ENCODE data around the gene LDHB. TPM values are rescaled to one million over a fixed set of nuclear protein-coding genes. Genes with fewer than 3 reads are reported as not detected.
A peak's percentile ranks its signal among the peaks of the same experiment; 100 is the strongest.
"Not testable (repeated sequence)": the region's sequence is repeated elsewhere in the genome, so short reads cannot be mapped to it uniquely, and the experiment has no call there.

The LDHB gene
- polyA plus RNA-seq, 3 donors from 2014 or later, result 224 to 398 (median 315) TPM

DNA sequence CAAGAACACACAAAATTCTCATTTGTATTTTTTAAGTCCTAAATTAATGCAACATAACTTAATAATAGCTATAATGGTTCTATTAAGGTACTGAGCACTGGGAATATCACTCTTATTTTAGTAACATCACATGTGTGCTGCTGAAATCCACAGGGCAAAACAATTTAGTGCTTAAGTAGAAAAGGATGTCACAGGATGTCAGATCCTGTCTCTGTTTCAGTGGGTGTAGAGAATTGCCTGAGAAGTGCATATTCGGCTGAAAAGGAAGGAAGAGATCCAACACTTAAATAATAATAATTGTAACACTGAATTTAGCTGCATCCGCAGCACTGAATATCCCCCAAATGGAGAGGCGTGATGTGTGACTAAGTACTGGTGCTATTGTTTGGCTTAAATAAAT, 8.6 kb downstream of the LDHB start:
- H3K27ac Mint-ChIP-seq, result no peak overlapping the region
- H3K9me3 Mint-ChIP-seq, result no peaks in the 10 kb centered on the region
- DNase-seq, result no peak
- H3K36me3 Mint-ChIP-seq, result peaks cover 39 to 55% (median 40%) of the 10 kb centered on the region in 3 donors
- no peak overlapping the region for H3K4me3 Mint-ChIP-seq
- H3K27me3 Mint-ChIP-seq (ENCODE audit: low read depth in 3 of 3), result no peaks in the 10 kb centered on the region
- peaks cover 0 to 18% of the 10 kb centered on the region in 2 donors for H3K4me1 Mint-ChIP-seq

- no peak for DNase-seq
- H3K4me1 Mint-ChIP-seq, result peaks cover 0 to 18% of the 10 kb centered on the region in 2 donors
- H3K27ac Mint-ChIP-seq, result no peak overlapping the region
- H3K36me3 Mint-ChIP-seq, result peaks cover 42 to 56% (median 44%) of the 10 kb centered on the region in 3 donors
- no peaks in the 10 kb centered on the region for H3K27me3 Mint-ChIP-seq (ENCODE audit: low read depth in 3 of 3)
- no peak overlapping the region for H3K4me3 Mint-ChIP-seq
- no peaks in the 10 kb centered on the region for H3K9me3 Mint-ChIP-seq
Measured at GRCh38 chr12:21648378-21648777, 9.3 kb downstream of the LDHB start.

- Mint-ChIP-seq H3K27me3 (ENCODE audit: low read depth in 3 of 3) (peaks cover 0 to 2% (median 0%) of the 10 kb centered on the region in 3 donors), H3K4me1 (peaks cover 0 to 11% of the 10 kb centered on the region in 2 donors), H3K36me3 (peaks cover 47 to 57% (median 48%) of the 10 kb centered on the region in 3 donors), H3K9me3 (no peaks in the 10 kb centered on the region), H3K4me3 (no peak overlapping the region), H3K27ac (peak overlapping the region in 1 of 6 donors; percentile 36)
- DNase-seq, result no peak
Measured at GRCh38 chr12:21647179-21647578, 10.5 kb downstream of the LDHB start.

DNA sequence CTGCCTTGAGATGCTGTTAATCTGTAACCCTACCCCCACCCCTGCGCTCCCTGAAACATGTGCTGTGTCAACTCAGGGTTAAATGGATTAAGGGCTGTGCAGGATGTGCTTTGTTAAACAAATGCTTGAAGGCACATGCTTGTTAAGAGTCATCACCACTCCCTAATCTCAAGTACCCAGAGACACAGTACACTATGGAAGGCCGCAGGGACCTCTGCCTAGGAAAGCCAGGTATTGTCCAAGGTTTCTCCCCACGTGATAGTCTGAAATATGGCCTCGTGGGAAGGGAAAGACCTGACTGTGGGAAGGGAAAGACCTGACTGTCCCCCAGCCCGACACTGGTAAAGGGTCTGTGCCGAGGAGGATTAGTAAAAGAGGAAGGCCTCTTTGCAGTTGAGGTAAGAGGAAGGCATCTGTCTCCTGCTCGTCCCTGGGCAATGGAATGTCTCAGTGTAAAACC, 12.6 kb downstream of the LDHB start:
- H3K27ac Mint-ChIP-seq; DNase-seq; H3K9me3 Mint-ChIP-seq; H3K4me1 Mint-ChIP-seq; H3K4me3 Mint-ChIP-seq; H3K27me3 Mint-ChIP-seq (ENCODE audit: low read depth in 3 of 3): not testable (repeated sequence)
- peaks cover 49 to 62% (median 53%) of the 10 kb centered on the region in 3 donors for H3K36me3 Mint-ChIP-seq

GRCh38 chr12:21644516-21644915, 13.1 kb downstream of the LDHB start:
- no peak for DNase-seq
- Mint-ChIP-seq H3K36me3 (peaks cover 49 to 65% (median 50%) of the 10 kb centered on the region in 3 donors), H3K27ac (no peak overlapping the region), H3K4me3 (no peak overlapping the region), H3K27me3 (ENCODE audit: low read depth in 3 of 3) (peaks cover 0 to 2% (median 0%) of the 10 kb centered on the region in 3 donors), H3K9me3 (no peaks in the 10 kb centered on the region), H3K4me1 (peaks cover 0 to 8% of the 10 kb centered on the region in 2 donors)

- Mint-ChIP-seq H3K4me1 (peaks cover 0 to 14% of the 10 kb centered on the region in 2 donors), H3K36me3 (peaks cover 44 to 71% (median 50%) of the 10 kb centered on the region in 3 donors), H3K27me3 (ENCODE audit: low read depth in 3 of 3) (peaks cover 0 to 2% (median 0%) of the 10 kb centered on the region in 3 donors), H3K27ac (peak overlapping the region in 1 of 6 donors; percentile 51), H3K4me3 (no peak overlapping the region), H3K9me3 (no peaks in the 10 kb centered on the region)
- DNase-seq, result no peak
Measured at GRCh38 chr12:21643758-21644157, 13.9 kb downstream of the LDHB start.

- Mint-ChIP-seq H3K9me3 (no peaks in the 10 kb centered on the region), H3K27ac (peak overlapping the region in 2 of 6 donors; percentile 7 to 58), H3K36me3 (peaks cover 49 to 72% (median 56%) of the 10 kb centered on the region in 3 donors), H3K4me1 (peaks cover 0 to 14% of the 10 kb centered on the region in 2 donors), H3K27me3 (ENCODE audit: low read depth in 3 of 3) (peaks cover 0 to 2% (median 0%) of the 10 kb centered on the region in 3 donors), H3K4me3 (no peak overlapping the region)
- no peak for DNase-seq
Measured at GRCh38 chr12:21642707-21643389, 14.8 kb downstream of the LDHB start.

DNA sequence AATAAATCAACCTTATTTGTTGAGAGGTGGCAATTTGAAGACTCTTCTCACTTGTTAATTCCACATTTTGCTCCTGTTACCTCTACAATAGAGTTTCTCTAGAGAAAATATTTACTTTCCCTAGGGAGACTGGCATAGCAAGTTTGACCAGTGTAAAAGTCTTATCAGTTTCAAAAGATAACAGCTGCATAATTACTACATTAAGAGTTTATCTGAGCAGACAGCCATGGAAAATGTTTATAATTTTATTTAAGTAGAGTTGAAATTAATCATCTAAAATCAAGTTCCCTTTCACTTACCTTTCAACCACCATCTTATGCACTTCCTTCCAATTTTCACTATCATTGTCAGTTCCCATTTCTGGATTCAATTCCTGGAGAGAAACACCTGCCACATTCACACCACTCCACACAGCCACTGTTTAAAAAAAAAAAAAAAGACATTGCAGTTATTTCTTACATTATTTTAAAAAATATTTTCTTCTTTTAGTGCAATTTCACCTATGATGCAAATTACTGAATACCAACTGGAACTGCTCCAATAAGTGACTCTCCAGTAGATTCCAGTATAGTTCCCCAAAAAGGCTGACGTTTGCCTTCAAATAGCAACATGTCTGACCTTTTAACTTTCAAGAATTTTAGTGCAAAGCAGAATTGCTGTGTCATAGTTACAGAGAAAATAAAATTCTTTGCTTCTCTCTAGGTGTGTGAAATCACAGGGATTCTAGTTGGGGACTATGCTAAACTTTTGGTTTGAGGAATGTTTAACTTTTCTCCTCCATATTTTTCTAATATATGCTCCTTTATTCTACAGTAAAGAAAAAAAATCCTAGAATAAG, 19.4 kb downstream of the LDHB start:
- H3K4me3 Mint-ChIP-seq, result no peak overlapping the region
- peaks cover 0 to 2% (median 0%) of the 10 kb centered on the region in 3 donors for H3K27me3 Mint-ChIP-seq (ENCODE audit: low read depth in 3 of 3)
- H3K4me1 Mint-ChIP-seq, result peaks cover 0 to 8% of the 10 kb centered on the region in 2 donors
- peaks cover 28 to 70% (median 45%) of the 10 kb centered on the region in 3 donors for H3K36me3 Mint-ChIP-seq
- no peak overlapping the region for H3K27ac Mint-ChIP-seq
- H3K9me3 Mint-ChIP-seq, result no peaks in the 10 kb centered on the region
- DNase-seq, result no peak

DNA sequence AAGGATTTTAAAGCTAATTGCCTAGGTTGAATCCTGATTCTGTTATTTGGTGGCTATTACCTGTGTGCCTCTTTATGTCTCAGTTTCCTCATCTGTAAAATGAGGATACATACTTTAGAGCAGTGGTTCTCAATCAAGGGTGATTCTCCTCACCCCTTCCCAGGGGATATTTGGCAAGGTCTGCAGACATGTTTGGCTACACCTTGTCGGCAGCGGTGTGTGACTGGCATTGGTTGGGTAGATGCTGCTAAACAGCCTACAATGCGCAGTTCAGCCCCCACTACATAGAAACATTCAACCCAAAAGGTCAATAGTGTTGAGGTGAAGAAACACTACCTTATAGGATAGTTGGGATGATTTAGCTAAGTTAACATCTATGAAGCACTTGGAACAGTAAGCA, 23.4 kb downstream of the LDHB start:
- no peak overlapping the region for H3K4me3 Mint-ChIP-seq
- H3K9me3 Mint-ChIP-seq, result no peaks in the 10 kb centered on the region
- H3K27ac Mint-ChIP-seq, result no peak overlapping the region
- no peak for DNase-seq
- H3K36me3 Mint-ChIP-seq, result peaks cover 13 to 48% (median 39%) of the 10 kb centered on the region in 3 donors
- H3K27me3 Mint-ChIP-seq (ENCODE audit: low read depth in 3 of 3), result no peaks in the 10 kb centered on the region
- H3K4me1 Mint-ChIP-seq, result peaks cover 0 to 3% of the 10 kb centered on the region in 2 donors

- H3K27ac Mint-ChIP-seq, result peak overlapping the region in 1 of 6 donors; percentile 1
- H3K9me3 Mint-ChIP-seq, result peaks cover 0 to 2% (median 0%) of the 10 kb centered on the region in 6 donors
- DNase-seq, result no peak
- no peaks in the 10 kb centered on the region for H3K4me1 Mint-ChIP-seq
- peaks cover 5 to 35% (median 24%) of the 10 kb centered on the region in 3 donors for H3K36me3 Mint-ChIP-seq
- no peak overlapping the region for H3K4me3 Mint-ChIP-seq
- H3K27me3 Mint-ChIP-seq (ENCODE audit: low read depth in 3 of 3), result no peaks in the 10 kb centered on the region
Measured at GRCh38 chr12:21631367-21631766, 26.3 kb downstream of the LDHB start.

DNA sequence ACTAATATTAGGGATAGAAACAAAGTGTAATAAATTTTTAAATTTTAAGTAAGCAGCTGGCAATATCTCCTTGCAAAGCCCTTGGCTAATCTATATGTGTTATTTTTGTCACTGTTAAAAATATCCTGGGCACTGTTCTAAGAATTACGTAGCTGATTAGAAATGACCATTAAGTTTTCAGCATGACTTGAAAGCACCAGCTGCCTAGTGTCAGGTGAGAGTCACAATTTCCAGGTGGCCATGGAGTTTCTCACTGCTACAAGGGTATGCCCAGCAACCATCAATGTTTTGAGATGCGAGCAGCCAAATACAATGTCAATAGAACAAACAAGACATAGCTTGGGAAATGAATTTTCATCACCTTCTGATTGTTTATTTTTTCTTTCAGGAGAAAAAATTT, 29.7 kb downstream of the LDHB start:
- Mint-ChIP-seq H3K9me3 (peaks cover 0 to 4% (median 0%) of the 10 kb centered on the region in 6 donors), H3K4me3 (no peak overlapping the region), H3K4me1 (no peaks in the 10 kb centered on the region), H3K27ac (no peak overlapping the region), H3K27me3 (ENCODE audit: low read depth in 3 of 3) (peaks cover 0 to 6% (median 4%) of the 10 kb centered on the region in 3 donors), H3K36me3 (peaks cover 0 to 17% (median 9%) of the 10 kb centered on the region in 3 donors)
- DNase-seq, result no peak

GRCh38 chr12:21618566-21618965, 39.1 kb downstream of the LDHB start:
- peaks cover 7 to 8% of the 10 kb centered on the region in 2 donors for H3K4me1 Mint-ChIP-seq
- H3K4me3 Mint-ChIP-seq, result no peak overlapping the region
- H3K36me3 Mint-ChIP-seq, result no peaks in the 10 kb centered on the region
- DNase-seq, result no peak
- no peak overlapping the region for H3K27ac Mint-ChIP-seq
- peaks cover 0 to 5% (median 1%) of the 10 kb centered on the region in 3 donors for H3K27me3 Mint-ChIP-seq (ENCODE audit: low read depth in 3 of 3)
- H3K9me3 Mint-ChIP-seq, result peaks cover 0 to 2% (median 0%) of the 10 kb centered on the region in 6 donors

- H3K4me3 Mint-ChIP-seq, result no peak overlapping the region
- DNase-seq, result no peak
- H3K27ac Mint-ChIP-seq, result no peak overlapping the region
- H3K9me3 Mint-ChIP-seq, result no peaks in the 10 kb centered on the region
- peaks cover 7 to 8% of the 10 kb centered on the region in 2 donors for H3K4me1 Mint-ChIP-seq
- H3K27me3 Mint-ChIP-seq (ENCODE audit: low read depth in 3 of 3), result peaks cover 0 to 5% (median 1%) of the 10 kb centered on the region in 3 donors
- H3K36me3 Mint-ChIP-seq, result no peaks in the 10 kb centered on the region
Measured at GRCh38 chr12:21617030-21617429, 40.6 kb downstream of the LDHB start.

GRCh38 chr12:21615431-21615830, 42.2 kb downstream of the LDHB start:
- Mint-ChIP-seq H3K4me1 (peaks cover 7 to 8% of the 10 kb centered on the region in 2 donors), H3K27ac (no peak overlapping the region), H3K9me3 (no peaks in the 10 kb centered on the region), H3K36me3 (no peaks in the 10 kb centered on the region), H3K27me3 (ENCODE audit: low read depth in 3 of 3) (peaks cover 1 to 5% (median 1%) of the 10 kb centered on the region in 3 donors), H3K4me3 (no peak overlapping the region)
- no peak for DNase-seq

Measured in immature natural killer cell (primary cell).